ENCODE measurements around the gene LDOC1. TPM values are rescaled to one million over a fixed set of nuclear protein-coding genes. Genes with fewer than 3 reads are reported as not detected.

LDOC1 gene
- total RNA-seq, 1 experiment from 2014 or later, result 16.9 TPM

- TF ChIP-seq SMAD3 (CRISPR knock-in tag; IDR thresholded peaks at IDR 0.05; ENCODE audit: borderline replicate concordance) (no peak), ESRRA (CRISPR knock-in tag; IDR thresholded peaks at IDR 0.05; ENCODE audit: borderline replicate concordance) (no peak), CBFB (CRISPR knock-in tag; IDR thresholded peaks at IDR 0.05; ENCODE audit: low read depth) (no peak), SMAD4 (CRISPR knock-in tag; IDR thresholded peaks at IDR 0.05) (no peak), NFYB (CRISPR knock-in tag; conservative IDR thresholded peaks at IDR 0.05; ENCODE audit: low read depth) (no peak), FOXJ3 (CRISPR knock-in tag; IDR thresholded peaks at IDR 0.05; ENCODE audit: borderline replicate concordance) (no peak), OVOL2 (CRISPR knock-in tag; IDR thresholded peaks at IDR 0.05; ENCODE audit: borderline replicate concordance) (no peak), CDX4 (CRISPR knock-in tag; IDR thresholded peaks at IDR 0.05; ENCODE audit: borderline replicate concordance) (no peak), ERG (CRISPR knock-in tag; IDR thresholded peaks at IDR 0.05) (no peak)
These were observed 44.7 kb upstream of the LDOC1 start (continued) for GRCh38 chrX:141221611-141222010.

- DNase-seq (ENCODE audit: low spot score) (no peak), ATAC-seq (no peak)
- peaks cover 7% of the 10 kb centered on the region; the same call in 1 of the 2 replicates for H3K9me3 Mint-ChIP-seq
- no peak overlapping the region for H3K4me3 Mint-ChIP-seq
- H3K36me3 Mint-ChIP-seq, result 0 out of 2 replicates have a peak, but pooled peaks cover 10% of the 10 kb centered on the region
- POLR2A ChIA-PET, result no interaction called here
- H3K27ac Mint-ChIP-seq, result no peak overlapping the region
- CTCF ChIA-PET, result no interaction called here
- H3K4me1 Mint-ChIP-seq, result no peaks in the 10 kb centered on the region
- H3K27me3 Mint-ChIP-seq (ENCODE audit: low read depth), result no peaks in the 10 kb centered on the region; the same call in 1 of the 2 replicates
- no peak for TF ChIP-seq GTF2I (CRISPR knock-in tag; conservative IDR thresholded peaks at IDR 0.05)
- TF ChIP-seq AR (CRISPR knock-in tag; IDR thresholded peaks at IDR 0.05), result no peak
- TF ChIP-seq OVOL2 (CRISPR knock-in tag; IDR thresholded peaks at IDR 0.05; ENCODE audit: borderline replicate concordance), result no peak
- TF ChIP-seq ARID4B (CRISPR knock-in tag; IDR thresholded peaks at IDR 0.05; ENCODE audit: borderline replicate concordance), result no peak
- TF ChIP-seq ATF1 (CRISPR knock-in tag; IDR thresholded peaks at IDR 0.05), result no peak
- TF ChIP-seq NR3C1 (CRISPR knock-in tag; conservative IDR thresholded peaks at IDR 0.05; ENCODE audit: low read depth), result no peak
- no peak for TF ChIP-seq ZNF532 (CRISPR knock-in tag; IDR thresholded peaks at IDR 0.05; ENCODE audit: borderline replicate concordance)
- TF ChIP-seq CREM (CRISPR knock-in tag; IDR thresholded peaks at IDR 0.05), result no peak
- no peak for TF ChIP-seq NFATC4 (CRISPR knock-in tag; IDR thresholded peaks at IDR 0.05)
- TF ChIP-seq EMX1 (CRISPR knock-in tag; IDR thresholded peaks at IDR 0.05), result no peak
- no peak for TF ChIP-seq NFE2L1 (CRISPR knock-in tag; IDR thresholded peaks at IDR 0.05)
- no peak for TF ChIP-seq ELF4 (CRISPR knock-in tag; IDR thresholded peaks at IDR 0.05; ENCODE audit: low read depth)
These were observed 43.5 kb upstream of the LDOC1 start for GRCh38 chrX:141220342-141221008.
